ENCODE data around the gene RAPGEF1.

GRCh38 chr9:131629226-131629500 lies 110.7 kb downstream of the RAPGEF1 start:
- TF ChIP-seq CTCF (IDR thresholded peaks at IDR 0.05) (no peak), POLR2A (IDR thresholded peaks at IDR 0.05) (no peak)
